GM12891 (cell line): ENCODE results near the gene NAA35.

Source experiments
- PAX5 ChIP-seq: IDR thresholded peaks from 2 replicates; pipeline ENCODE4 v1.6.1; 2011; ENCODE audit warnings: low read length, moderate library complexity, mild to moderate bottlenecking; ENCODE audit not compliant: insufficient read depth, severe bottlenecking
- POLR2A ChIP-seq: IDR thresholded peaks from 2 replicates; pipeline ENCODE4 v1.6.1; 2011; ENCODE audit warnings: low read depth, low read length, control low read depth
- POLR2AphosphoS5 ChIP-seq: IDR thresholded peaks from 2 replicates; pipeline ENCODE4 v1.6.1; 2011; ENCODE audit warnings: low read depth, low read length, control low read depth
- SPI1 ChIP-seq: IDR thresholded peaks from 2 replicates; pipeline ENCODE4 v1.6.1; 2011; ENCODE audit warnings: low read depth, low read length, control low read depth
- TAF1 ChIP-seq: IDR thresholded peaks from 2 replicates; pipeline ENCODE4 v1.6.1; 2011; ENCODE audit warnings: low read depth, low read length, control low read depth

GRCh38 chr9:86052556-86053468, 111.9 kb downstream of the NAA35 start:
- no peak for TF ChIP-seq POLR2AphosphoS5
- TF ChIP-seq POLR2A, result no peak
- TF ChIP-seq TAF1, result no peak
- no peak for TF ChIP-seq SPI1
- TF ChIP-seq PAX5, result no peak
